ENCODE data around the gene SSBP4. TPM values are rescaled to one million over a fixed set of nuclear protein-coding genes. Genes with fewer than 3 reads are reported as not detected.

SSBP4 gene
- total RNA-seq, 1 donor from 2014 or later = 84.3 TPM

DNA sequence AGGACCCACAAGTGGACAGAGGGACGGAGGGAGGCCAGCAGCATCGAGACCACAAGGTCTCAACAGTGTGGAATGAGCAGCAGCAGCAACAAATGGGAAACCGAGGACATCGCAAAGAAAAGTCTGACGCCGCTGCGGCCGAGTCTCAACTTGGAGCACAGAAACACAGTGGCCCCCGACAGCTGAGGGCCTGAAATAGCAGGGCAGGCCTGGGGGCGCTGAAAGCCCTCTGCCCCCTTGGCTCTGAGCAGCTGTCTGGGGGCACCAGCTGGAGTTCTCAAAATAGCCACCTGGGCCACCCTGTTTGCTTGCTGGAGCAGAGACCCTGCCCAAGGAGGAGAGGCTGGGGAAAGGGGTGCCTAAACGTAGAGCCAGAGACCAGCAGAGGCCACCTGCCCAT is 24.6 kb downstream of the SSBP4 start:
- no peak for DNase-seq (ENCODE audit: low read depth, low spot score)

GRCh38 chr19:18444513-18444912 is 25.3 kb downstream of the SSBP4 start:
- no peak for DNase-seq (ENCODE audit: low read depth, low spot score)

DNA sequence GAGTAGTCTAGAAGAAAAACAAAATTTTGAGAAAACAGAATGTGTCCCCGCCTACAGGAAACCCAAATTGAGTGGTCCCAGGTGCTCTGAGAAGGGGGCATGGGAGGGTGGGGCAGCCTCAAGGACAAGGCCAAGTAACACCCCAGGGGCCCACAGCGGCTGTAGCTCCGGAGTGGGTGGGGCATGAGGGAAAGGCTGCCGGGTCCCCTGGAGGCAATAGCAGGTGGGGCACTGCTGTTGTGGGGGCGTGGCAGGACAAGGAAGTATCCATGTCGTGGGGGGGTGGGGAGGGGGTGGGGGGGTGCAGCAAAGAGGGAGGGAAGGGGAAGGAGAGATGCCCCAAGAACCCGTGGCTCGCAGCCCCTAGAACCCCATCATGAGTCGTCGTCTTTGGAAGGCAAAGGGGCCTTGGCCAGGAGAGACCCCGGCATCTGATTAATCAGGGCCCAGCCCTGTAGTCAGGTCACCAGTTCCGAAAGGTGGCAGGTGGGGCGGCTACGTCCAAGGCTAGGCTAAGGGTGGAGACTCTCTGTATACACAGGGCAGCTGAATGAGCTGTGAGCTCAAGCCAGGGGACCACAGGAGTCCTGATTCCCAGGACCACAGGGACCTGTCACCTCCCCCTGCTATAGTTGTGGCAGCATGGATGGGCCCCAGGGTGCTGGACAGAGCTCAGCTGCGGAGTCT is 26.2 kb downstream of the SSBP4 start:
- DNase-seq (ENCODE audit: low read depth, low spot score) = no peak

GRCh38 chr19:18446145-18446810 is 27.1 kb downstream of the SSBP4 start:
- no peak for DNase-seq (ENCODE audit: low read depth, low spot score)

DNA sequence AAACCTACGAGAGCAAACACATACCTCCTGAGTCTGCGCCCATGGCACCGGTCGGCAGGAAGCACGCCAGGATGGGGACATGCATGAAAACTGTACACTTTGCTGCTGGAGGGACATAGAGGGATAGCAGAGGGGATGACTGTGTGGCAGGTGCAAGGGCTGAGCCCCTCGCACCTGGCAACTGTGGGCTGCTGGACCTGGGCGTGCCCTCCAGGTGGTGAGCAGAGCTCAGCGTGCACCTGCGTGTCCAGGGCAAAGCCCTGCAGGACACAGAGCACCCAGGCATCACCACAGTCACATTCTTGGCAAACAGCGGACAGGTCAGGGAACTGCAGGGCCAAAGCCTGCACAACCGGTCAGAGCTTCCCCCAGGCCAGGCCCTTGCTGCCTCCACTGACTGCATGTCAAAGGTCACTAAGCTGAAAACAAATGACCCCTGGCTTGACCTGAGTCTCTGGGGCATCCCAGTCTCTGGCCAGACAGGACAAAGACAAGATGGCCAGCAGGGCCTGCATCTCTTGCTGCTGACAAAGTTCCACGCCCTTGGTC is 27.7 kb downstream of the SSBP4 start:
- DNase-seq (ENCODE audit: low read depth, low spot score) = no peak

GRCh38 chr19:18449552-18449951 is 30.4 kb downstream of the SSBP4 start:
- no peak for DNase-seq (ENCODE audit: low read depth, low spot score)

DNA sequence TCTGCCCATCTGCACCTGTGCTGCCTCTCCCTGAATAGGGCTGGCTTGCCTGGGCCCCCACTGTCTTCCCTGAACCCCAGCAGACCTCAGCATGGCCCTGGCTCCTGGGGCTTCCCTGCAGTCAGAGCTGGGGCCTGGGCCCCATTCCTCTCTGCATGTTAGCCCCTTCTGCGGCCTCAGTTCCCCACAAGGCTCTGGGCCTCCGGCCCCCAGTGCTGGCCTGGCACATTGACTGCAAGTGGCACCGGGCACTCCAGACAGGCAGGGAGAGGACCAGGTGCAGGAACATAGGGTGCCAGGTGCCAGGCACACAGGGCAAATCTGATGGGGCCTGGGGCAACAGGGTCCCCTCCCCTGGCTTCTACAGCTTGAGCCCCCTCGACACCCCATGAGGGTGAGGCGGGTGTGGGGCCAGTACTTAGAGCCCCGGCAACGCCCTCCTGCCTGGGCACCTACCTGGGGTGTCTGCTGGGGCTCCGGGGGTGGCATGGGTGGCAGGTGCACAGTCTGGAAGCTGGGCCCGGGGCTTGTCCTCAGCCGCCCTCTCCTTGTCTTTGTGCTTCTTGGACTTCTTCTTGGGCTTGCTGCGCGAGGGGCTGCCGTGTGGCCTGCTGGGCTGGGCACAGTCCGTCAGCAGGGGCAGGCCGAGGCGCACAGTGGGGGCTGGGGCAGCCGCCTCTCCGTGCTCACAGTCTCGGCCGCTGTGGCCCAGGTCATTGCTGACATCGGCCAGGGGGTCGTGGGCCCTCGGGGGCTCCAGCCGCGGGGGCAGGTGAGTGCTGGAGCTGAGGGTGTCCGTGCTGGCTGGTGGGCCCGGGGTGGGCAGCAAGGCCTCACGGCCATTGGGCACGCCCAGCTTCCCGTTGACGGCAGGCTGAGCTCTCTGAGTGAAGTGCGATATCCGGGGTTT is 31.1 kb downstream of the SSBP4 start:
- no peak for DNase-seq (ENCODE audit: low read depth, low spot score)

GRCh38 chr19:18450931-18451836 is 32.0 kb downstream of the SSBP4 start:
- no peak for DNase-seq (ENCODE audit: low read depth, low spot score)

DNA sequence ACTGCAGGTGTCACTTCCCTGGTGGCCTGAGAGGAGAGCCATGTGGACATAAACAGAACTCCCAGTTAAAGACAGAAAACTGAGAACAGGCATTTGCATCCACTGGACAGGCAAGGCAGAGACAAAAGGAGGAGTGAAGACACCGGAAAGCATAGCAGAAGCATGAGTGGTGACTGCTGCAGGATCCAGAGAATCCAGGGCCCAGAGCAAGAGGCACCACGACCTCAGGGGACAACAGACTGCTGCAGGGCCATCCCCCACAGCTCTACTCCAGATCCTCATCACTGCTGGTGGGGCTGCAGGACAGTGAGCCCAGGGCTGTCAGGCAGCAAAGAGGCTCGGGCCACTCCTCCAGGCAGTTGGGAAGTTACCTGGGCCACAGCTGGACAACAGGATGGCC is 33.2 kb downstream of the SSBP4 start:
- no peak for DNase-seq (ENCODE audit: low read depth, low spot score)

GRCh38 chr19:18453269-18454024 is 34.2 kb downstream of the SSBP4 start:
- no peak for DNase-seq (ENCODE audit: low read depth, low spot score)

GRCh38 chr19:18456279-18456678 is 37.1 kb downstream of the SSBP4 start:
- no peak for DNase-seq (ENCODE audit: low read depth, low spot score)

- no peak for DNase-seq (ENCODE audit: low read depth, low spot score)
These were observed 37.8 kb downstream of the SSBP4 start for GRCh38 chr19:18456974-18457373.

DNA sequence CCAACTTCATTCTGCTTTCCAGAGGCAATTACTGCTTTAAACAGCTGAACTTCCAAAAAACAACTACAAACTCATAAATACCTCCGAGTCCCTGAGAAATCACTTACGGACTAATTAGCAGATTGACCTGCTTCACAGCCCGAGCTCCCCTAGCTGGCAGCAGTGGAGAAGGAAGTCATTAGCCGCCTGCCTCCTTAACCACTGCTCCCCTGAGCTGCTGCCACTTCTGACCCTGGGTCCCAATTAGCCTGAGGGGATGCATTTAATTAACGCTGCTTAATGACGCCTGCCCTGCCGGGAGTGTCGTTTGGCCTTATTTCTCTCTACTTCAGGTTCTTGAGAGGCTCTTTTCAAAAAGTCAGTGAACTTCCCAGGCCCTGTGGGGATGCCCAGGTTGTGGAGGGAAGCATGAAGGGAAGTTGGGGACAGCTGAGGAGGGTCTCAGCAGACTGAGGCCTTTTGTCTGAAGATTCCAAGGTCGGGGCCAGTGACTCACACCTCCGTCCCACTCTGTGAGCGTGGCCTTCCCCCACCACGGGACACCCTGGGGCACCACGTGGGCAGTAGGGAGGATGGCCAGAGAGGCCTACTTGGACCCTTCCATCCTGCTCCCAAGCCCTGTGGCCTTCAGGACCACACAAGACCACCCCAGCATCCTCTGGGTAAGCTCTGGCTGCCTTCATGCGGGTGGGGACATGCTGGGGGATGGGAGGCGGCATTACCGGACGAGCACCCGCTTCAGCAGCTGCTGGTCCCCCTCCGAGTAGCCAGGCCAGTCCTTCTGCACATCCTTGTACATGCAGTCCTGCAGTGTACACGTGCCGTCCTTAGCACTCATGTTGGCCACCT is 38.5 kb downstream of the SSBP4 start:
- no peak for DNase-seq (ENCODE audit: low read depth, low spot score)

- DNase-seq (ENCODE audit: low read depth, low spot score) = no peak
These were observed 41.7 kb downstream of the SSBP4 start for GRCh38 chr19:18460900-18461299.

DNA sequence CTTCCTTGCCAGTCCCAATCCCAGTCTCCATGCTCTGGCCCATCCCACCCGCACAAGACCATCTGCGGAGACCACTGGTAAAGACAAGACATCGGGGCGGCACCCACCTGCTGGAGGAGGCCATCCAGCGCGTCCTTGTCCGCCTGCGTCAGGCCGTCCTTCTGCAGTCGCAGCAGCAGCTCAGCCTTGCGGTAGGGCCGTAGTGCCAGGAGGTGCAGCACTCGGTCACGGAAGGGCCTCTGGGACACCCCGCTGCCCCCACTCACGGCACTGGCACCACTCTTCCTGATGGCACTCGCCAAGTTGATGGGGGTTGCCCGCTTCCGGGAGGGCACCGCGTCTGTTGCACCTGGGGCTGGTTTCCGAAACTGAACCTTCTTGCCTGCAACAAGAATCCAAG is 42.3 kb downstream of the SSBP4 start:
- no peak for DNase-seq (ENCODE audit: low read depth, low spot score)

- no peak for DNase-seq (ENCODE audit: low read depth, low spot score)
These were observed 45.4 kb downstream of the SSBP4 start for GRCh38 chr19:18464646-18465045.

- DNase-seq (ENCODE audit: low read depth, low spot score) = no peak
These were observed 46.2 kb downstream of the SSBP4 start for GRCh38 chr19:18465214-18465963.

DNA sequence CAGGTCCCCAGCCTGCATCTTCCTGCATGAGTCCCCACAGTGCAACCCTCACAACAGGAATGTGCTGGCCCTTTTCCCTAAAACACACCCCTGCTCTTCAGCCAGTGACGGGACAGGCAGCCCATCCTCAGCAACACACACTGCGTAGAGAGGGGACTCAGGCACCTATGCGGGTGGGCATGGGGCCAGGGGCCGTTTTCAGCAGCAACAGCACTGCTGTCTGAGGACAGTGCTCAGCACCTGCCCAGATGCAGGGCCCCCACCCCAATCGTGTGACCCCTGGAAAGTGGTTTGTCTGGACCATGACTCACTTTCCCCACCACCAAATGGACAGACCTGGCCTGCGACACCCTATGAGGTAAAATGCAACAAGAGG is 46.8 kb downstream of the SSBP4 start:
- no peak for DNase-seq (ENCODE audit: low read depth, low spot score)

DNA sequence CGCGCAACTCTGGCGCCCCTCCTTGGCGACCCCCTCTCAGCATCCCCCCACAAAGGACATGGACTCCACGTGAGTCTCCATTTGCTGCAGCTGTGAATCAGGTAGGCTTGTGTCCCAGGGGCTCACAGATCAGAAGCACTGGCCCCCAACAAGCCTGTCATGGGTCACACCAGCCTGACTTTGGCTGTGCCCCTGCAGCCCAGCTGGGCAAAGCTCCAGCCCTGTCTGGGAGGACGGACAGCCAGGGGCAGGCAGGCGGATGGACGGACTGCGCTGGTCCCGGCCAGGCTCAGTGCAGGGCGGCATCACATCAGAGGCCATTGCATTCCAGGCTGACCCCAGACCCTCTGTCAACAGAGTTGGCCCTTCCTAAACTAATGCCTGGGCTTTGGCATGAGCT is 47.2 kb downstream of the SSBP4 start:
- no peak for DNase-seq (ENCODE audit: low read depth, low spot score)
